Myocyte (in vitro differentiated cells): ENCODE measurements around the gene IL17RB. TPM values are rescaled to one million over a fixed set of nuclear protein-coding genes. Genes with fewer than 3 reads are reported as not detected.

ENCODE experiments used
- DNase-seq: peaks from one replicate; pipeline ENCODE4 v3.0.0-alpha.2; 2012; ENCODE audit warnings: low read depth
- total RNA-seq: library from RNA; depleted of rRNA; stranded (reverse); fragments of >200 nt; gene quantifications from 2 replicates; pipeline ENCODE4 v1.2.3, GENCODE V29; 2014

Gene IL17RB
- total RNA-seq, 1 donor from 2014 or later = not detected

DNA sequence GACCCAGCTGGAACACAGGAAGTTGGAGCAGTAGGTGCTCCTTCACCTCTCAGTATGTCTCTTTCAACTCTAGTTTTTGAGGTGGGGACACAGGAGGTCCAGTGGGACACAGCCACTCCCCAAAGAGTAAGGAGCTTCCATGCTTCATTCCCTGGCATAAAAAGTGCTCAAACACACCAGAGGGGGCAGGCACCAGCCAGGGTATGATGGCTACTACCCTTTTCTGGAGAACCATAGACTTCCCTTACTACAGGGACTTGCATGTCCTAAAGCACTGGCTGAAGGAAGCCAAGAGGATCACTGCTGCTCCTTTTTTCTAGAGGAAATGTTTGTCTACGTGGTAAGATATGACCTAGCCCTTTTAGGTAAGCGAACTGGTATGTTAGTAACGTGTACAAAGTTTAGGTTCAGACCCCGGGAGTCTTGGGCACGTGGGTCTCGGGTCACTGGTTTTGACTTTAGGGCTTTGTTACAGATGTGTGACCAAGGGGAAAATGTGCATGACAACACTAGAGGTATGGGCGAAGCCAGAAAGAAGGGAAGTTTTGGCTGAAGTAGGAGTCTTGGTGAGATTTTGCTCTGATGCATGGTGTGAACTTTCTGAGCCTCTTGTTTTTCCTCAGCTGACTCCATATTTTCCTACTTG lies 11.9 kb downstream of the IL17RB start:
- no peak for DNase-seq

- DNase-seq = no peak
These were observed 12.8 kb downstream of the IL17RB start for GRCh38 chr3:53859178-53859577.

DNA sequence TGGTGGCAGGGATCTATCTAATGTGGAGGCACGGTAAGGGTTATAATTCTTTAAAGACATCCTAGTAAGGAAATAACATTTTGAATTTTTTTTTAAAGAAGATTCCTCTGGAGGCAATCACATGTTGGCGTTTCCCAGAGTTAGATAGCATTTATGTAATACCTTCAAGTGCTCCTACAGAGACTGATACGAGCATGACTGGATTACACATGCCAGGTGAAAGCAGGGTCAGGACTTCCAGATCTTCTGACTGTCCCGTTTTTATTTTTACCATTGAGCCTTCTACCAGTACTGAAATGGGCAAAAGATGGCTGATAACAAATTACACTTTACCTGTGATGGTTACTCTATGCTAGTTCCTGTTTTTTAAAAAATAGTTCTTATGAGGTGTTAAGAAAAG lies 13.8 kb downstream of the IL17RB start:
- DNase-seq = no peak

DNA sequence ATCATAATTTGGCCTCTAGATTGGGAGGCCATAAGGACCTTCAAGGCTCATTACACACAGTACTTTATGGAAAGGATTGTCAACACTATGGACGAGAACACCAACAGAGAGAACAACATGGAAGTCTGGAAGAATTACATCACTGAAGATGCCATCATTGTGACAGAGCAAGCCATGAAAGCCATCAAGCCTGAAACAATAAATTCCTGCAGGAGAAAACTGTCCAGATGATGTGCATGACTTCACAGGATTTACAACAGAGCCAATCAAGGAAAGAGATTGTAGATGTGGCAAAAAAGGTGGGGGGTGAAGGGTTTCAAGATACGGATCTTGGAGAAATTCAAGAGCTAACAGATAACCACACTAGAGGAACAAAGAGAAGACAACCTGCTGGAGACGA lies 15.9 kb downstream of the IL17RB start:
- DNase-seq = no peak

DNA sequence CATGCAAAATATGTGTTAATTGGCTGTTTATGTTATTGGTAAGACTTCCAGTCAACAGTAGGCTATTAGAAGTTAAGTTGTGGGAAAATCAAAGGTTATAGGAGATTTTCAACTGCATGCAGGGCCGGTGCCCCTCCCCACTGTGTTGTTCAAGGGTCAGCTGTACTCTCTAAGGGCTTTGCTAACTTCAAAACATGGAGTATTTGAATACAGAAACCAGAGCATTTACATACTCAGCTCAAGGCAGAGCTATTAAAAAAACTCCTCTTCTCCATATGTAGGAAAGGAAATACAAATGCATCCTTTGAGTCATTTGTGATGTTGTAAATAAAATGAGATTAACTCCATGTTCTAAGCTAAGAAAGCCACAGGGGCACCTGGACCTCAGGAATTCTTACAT lies 16.8 kb downstream of the IL17RB start:
- DNase-seq = no peak

GRCh38 chr3:53865732-53866499 lies 19.5 kb downstream of the IL17RB start:
- DNase-seq = no peak

GRCh38 chr3:53880396-53881345 lies 34.3 kb downstream of the IL17RB start:
- DNase-seq = peak; percentile 6

- peak; percentile 87 for DNase-seq
These were observed 35.6 kb downstream of the IL17RB start, which contains the start of gene ACTR8 for GRCh38 chr3:53881691-53882593. Gene ACTR8, minus strand, starts transcription at chr3:53882152. Its CDS starts 51 bp downstream, at chr3:53882101.

- DNase-seq = no peak
These were observed 36.6 kb downstream of the IL17RB start for GRCh38 chr3:53883008-53883407.

- no peak for DNase-seq
These were observed 38.3 kb downstream of the IL17RB start for GRCh38 chr3:53884623-53885022.

DNA sequence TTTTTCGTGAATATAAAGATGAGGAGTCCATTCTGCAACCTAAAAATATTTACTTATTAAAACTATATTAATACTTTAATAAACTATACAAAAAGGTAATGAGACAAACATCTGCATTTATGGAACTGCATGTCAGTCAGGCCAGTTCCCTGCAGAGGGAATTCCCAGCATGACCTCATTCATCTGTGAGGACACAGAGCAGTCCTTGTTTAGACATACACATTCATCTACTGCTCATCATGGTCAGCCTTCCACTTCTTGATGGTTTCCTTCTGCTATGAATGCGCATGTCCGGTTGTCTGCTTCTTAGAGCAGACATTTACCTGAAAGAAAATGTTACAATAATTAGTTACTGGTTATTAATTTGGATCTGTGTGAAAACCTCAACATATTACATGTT lies 38.9 kb downstream of the IL17RB start:
- DNase-seq = no peak

DNA sequence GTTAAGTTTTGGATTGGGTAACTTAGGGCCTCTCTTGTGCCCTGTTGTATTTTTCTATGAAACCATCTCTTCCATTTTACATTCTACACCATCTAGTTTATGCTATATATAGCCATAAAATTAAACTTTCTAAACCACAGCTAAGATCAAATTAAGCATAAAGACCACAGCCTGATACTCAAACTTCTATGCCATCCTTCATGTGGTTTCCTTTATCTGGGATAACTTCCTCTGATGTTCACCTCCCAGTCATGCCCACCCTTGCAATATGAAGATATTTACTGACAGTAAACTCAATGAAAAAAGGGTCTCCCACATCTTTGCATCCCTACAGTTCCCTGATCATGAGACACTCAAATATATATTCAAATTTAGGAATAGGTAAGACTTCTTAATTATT lies 41.1 kb downstream of the IL17RB start:
- no peak for DNase-seq

- no peak for DNase-seq
These were observed 41.9 kb downstream of the IL17RB start for GRCh38 chr3:53888232-53888631.

DNA sequence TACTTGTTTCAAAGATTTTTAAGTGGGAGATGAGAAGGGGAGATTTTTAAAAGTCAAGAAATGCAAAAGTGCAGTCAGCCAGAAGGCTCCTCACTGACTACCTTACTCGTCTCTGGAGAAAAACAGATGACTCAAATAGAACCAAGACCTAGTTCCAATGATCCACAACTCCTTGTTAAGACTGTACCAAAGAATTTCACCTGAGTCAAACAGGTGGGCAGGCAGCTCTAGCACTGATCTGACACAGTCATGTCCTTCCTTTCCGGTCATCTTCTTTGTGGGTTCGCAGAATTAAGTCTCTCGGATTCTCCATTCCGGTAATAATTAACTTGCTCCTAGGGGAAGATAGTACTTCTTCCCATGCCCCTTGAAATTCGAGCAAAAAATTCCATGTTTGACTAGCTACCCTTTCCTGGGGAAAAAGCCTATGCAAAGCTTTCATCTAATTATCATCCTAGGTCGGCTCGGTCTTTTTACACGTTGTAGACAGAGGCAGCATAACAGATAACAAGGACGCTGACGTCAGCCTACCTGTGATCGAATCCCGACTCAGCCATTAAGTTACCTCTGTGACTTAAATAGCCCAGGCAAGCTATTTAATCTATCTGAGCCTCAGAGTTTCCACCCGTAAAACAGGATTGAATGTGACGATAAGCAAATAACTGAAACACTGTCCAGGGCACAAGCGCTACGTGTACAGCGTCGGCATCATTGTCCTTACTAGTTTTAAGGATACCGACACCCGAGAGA lies 44.5 kb downstream of the IL17RB start:
- peak; percentile 12 for DNase-seq

DNA sequence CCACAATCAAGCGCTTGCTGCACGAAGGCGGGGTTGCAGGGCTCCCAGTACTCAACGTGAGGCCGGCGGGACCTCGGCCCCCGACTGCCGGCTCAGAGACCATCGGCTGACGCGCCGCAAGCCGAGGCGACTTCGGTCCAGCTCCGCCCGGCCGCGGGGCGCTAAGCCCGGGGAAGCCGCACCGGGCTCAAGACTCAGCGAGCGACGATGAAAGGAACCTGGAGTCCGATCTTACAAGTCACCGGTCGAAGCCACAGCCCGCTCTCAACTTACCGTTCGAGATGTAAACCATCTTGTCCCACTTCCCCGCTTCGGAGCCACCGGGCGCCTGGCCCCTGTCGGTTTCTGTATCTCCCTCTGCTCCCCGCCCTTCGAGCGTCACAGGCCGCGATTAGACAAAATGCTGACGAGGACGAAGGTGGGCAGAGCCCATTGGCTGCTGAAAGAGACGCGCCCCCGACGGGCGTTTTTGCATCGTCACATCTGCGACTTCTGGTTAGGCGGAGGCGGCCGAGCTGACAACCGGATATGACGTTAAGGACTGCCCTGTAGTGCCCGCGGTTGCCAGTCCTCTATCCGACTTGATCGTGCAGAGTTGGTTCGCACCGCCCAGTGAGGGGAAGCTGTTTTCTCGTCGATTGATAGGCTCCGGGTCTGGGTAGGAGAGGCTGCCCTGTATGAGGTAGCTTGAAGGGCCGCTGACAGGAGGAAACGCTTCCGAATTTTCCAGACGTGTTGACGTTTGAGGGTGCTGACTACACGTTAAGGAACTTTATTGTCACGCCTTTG lies 45.3 kb downstream of the IL17RB start, which contains the start of gene SELENOK:
TSS of gene SELENOK (minus strand) at position 363 of the 789 bp plus-strand sequence.
- DNase-seq = peak; percentile 99

DNA sequence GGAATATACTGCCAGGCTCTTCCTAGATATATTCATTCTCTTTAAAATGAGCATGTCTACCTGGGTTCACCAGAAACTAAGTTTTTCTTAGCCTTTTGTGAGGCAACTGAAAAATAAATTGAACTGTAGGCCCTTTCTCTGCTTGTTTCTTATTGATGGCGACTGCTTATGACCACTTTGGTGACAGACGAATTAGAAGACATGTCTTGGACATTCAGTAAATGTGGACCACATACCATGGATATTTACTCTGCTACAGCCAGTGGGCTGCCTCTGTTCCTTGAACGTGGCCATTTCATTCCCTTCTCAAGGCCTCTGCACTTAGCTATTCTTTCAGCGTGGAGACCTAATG lies 45.9 kb downstream of the IL17RB start:
- no peak for DNase-seq

GRCh38 chr3:53899750-53900149 lies 53.4 kb downstream of the IL17RB start:
- no peak for DNase-seq

GRCh38 chr3:53900666-53901331 lies 54.4 kb downstream of the IL17RB start:
- DNase-seq = no peak
